GM19372 (cell line): ENCODE results near the gene GPHN.
"Not testable (repeated sequence)": the region's sequence is repeated elsewhere in the genome, so short reads cannot be mapped to it uniquely, and the experiment has no call there.

ENCODE experiments used
- ATAC-seq: cut with Tn5 transposase; IDR thresholded peaks from one replicate; pipeline ENCODE4 v1.9.1; 2021; ENCODE audit warnings: mild to moderate bottlenecking, low read depth, moderate library complexity; ENCODE audit not compliant: unreplicated experiment

GPHN gene

DNA sequence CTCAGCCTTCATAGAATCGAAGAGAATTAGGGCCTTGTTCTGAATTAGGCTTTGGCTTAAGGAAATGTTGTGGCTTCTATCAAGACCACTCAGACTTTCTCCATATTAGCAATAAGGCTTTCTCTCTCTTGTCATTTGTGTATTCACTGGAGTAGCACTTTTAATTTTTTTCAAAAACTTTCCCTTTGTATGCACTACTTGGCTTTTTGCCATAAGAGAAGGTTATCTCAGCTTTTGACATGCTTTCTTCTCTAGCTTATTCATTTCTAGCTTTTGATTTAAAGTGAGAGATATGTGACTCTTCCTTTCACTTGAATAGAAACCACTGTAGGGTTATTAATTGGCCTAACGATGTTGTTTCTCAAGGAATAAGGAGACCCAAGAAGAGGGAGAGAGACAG is 244.2 kb downstream of the GPHN start:
- ATAC-seq, result no peak

DNA sequence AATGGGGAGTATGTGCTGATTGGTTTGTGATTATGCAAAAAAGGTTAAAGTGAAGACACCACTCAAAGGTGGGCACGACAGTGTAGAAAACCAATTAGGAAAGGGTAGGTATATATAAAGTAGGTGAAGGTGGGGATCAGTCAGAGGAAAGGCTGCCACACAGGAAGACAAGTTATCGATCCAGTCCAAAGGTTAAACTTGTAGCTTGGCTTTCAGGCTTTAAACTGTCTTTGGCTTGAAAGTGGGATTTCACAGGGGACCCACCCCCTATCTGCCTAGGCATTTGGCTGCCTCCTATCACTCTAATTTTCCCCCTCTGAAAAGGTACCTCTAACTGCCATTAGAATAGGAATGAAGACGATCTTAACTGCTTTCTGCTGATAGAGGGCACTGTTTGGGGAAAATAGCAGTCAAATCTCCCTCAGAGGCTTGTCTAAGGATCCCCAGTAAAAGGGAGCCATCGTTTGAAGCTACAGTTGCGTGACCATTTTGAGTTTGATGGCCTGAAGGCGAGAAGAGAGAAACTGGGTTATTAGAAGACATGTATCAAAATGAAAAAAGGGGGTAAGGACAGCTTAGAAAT is 250.2 kb downstream of the GPHN start:
- ATAC-seq, result no peak

DNA sequence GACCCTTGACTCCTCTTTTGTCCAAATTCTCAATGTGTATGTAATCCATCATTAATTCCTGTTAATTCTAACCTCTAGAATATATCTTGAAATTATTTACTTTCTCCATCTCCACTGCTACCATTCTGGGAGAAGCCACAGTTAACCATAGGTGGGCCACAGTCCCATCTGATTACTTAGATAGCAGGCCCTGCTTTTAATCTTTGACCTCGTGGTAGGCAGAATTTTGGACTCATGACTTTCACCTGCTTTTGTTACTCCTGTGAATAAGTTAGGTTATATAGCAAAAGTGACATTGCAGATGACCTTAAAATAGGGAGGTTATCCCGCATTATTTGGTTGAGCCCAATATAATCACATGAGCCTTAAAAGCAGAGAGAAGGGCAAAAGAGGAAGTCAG is 264.2 kb downstream of the GPHN start:
- no peak for ATAC-seq

DNA sequence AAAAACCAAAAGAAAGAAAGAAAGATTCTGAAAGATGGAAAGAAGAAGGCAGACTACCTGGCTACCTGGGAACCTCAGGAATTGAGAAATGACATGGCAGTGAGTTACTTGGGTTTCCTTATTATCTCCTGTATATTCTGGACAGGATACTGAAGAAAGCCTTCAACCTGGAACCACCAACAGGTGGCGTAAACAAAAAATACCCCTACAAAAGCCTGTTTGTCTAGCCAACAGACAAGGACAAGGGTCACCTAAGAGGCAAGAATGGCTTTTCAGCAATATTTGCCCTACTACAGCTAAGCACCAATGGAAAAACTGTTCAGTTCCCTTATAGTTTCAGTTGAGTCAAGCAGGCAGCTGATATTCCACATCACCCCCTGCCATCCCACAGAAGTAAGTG is 274.9 kb downstream of the GPHN start:
- no peak for ATAC-seq

DNA sequence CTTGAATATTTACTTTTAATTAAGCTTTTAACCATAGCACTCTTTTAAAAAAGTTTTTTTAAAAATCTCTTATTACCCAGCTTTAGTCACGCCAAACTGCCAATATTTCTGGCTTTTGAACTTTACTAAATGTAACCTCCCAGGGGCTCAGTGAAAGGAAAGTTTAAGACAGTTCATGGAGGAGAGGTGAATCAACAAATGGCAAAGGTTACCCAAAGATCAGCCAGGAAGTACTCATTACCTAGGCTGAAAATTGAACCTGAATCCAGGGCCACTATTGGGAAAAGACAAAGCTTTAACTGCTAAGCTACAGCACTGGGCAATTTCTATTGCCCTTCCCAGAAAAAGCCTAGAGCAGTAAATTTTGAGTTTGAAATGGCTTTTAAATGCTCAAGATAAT is 282.2 kb downstream of the GPHN start:
- no peak for ATAC-seq

DNA sequence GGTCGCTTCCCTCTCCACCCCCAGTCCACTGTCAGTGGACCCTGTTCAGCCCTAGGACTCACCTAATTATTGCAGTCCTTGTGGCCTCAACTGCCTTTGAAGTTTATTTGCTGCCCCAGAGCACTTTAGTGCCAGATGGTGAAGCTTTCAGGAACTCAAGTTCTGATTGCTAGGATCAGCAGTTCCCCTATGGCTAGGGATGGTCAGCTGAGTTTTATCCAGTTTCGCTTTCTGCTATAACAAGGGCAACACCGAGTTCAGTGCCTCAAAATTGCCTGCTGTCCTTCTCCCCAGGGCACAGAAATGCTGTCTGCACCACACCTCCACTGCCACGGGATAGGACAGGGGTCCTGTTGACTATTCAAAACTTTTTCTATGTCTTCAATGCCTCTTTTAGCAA is 295.0 kb downstream of the GPHN start:
- no peak for ATAC-seq

DNA sequence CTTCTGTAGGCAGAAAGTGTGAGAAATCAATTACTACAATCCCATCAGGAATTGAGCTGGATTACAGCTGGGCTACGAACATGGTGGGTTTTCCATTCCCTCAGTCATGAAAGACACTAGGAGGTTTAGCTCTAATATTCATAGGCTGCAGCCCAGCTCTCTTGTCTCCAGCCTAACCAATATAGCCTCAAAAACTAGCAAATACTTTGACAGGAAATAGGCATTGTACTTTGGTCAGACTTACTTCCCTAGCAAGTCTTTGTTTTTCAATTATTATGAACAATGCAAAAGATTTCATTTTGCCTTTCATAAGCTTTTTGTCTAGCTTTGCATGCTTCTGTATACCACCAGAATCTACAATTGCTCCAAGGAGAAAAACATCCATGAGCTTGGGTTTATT is 296.2 kb downstream of the GPHN start:
- ATAC-seq, result no peak

DNA sequence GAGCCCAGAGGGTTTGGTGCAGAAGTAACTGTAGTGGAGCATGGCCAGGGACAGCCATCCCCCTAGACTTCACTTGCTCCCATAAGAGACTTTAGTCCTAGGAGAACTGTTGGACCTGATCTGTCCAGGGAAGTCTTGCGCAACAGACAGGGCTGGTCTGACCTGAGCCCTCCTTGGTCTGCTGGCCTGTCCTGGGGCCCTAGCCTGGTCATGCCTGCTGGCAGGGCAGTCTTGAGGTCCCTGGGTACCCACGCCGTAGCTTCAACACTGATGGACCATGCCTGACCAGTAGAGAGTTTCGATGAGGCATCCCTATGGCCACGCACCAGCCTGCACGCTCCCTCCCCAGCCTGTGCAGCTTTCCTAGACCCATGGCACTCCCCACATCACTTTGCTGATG is 305.7 kb downstream of the GPHN start:
- ATAC-seq, result no peak

DNA sequence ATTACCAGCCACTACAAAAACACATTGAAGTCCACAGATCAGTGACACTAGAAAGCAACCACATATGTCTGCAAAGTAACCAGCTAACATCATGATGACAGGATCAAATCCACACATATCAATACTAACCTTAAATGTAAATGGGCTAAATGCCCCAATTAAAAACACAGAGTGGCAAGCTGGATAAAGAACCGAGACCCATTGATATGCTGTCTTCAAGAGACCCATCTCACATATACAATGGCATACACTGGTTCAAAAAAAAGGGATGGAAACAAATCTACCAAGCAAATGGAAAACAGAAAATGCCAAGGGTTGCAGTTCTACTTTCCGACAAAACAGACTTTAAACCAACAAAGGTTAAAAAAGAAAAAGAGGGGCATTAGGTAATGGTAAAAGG is 307.7 kb downstream of the GPHN start:
- ATAC-seq, result no peak

DNA sequence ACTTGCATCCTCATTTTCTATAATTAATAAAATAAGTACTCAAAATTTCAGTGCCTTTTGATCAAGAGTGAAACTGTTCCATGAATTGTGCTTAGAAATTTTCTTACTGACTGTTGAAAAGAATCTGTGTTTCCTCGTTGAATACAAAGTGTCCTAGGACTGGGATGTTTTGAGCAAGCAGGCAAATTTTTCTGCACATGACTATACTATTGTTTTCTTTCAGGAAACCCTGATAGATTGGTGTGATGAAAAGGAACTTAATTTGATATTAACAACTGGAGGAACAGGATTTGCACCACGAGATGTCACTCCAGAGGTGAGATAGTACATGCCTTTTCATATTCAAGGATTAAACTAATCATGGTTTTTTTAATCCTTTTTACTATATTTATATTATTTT is 316.3 kb downstream of the GPHN start:
- no peak for ATAC-seq

DNA sequence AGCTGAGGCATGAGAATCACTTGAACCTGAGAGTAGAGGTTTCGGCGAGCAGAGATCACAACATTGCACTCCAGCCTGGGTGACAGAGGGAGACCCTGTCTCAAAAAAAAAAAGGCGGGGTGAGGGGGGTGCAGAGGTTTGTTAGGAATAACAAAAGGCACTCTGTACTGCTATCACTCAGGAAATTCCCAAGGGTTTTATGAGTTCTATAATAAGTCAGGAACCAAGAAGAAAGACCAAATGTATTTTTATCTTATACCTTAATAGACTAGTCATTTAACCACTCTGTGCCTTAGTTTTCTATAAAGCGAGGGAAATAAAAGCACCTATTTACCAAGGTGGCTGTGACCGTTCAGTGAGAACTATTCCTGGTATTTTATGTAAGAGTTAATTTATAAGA is 319.2 kb downstream of the GPHN start:
- no peak for ATAC-seq

DNA sequence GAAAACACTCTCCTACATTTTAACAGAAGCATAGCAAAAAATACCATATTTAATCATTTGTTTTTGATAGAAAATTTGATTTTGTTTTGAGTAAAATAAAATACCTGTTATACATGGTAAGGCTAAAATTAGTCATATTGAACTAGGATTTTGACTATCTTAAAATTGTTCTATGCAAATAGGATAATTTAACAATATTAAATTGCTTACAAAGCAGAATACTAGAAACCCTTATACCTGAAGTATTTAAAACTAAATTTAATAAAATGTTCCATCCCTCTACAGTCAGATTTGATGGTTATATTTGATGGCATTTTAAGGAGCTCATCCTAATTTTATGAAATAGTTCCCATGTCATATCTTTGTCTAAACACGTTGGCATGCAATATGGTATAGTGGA is 323.2 kb downstream of the GPHN start:
- no peak for ATAC-seq

DNA sequence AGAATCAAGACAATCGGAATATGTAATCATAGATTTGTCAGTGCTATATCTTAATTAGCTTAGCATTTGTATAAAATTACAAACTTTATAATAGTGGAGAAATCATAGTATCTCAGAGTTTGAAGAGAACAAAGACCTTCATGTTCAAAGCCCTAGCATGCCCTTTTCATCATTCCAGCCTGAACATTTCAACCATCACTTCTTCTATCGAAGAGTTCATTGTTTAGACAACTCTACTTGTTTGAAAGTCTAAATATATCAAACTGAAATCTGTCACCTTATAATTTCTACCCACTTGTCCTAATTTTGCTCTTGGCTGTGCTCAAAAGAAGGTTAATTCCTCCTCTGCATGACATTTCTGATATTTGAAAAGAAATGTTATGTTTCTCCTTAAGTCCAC is 325.9 kb downstream of the GPHN start:
- no peak for ATAC-seq

DNA sequence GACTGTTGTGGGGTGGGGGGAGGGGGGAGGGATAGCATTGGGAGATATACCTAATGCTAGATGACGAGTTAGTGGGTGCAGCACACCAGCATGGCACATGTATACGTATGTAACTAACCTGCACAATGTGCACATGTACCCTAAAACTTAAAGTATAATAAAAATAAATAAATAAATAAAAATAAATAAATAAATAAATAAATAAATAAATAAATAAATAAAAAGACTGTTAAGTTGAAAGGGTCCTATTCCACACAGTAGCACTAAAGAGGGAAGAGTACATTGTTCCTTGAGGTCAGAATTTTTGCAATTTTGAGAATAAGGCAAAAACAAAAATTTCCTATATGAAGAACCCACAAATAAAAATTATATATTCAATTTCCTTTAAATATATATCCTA is 329.5 kb downstream of the GPHN start:
- ATAC-seq, result not testable (repeated sequence)

DNA sequence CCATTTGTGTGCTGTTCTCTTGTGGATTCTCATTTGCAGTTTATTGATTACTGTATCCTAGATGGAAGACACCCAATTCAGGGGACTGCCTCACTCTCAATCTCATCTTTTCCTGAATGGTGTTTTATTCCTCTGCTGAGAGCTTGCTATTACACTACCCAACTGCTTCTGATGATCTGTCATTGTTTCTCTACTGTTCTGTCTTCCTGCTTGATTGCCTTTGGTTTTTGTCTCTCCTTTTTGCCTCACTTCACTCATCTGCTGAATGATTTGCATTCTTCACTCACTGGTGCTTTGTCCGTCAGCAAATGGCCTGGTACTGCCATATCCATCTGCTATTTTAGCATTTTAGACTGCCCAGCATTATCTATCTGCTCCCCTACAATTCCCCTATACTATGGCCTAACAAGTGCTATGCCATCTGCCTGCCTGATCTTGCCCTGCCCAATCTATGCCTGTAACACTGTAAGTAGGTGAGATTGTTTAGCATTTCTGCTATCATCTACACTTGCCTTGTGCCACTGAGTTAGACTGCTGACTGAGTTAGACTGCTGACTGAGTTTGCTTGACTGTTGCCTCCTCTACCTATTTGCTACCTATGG is 335.1 kb downstream of the GPHN start:
- ATAC-seq, result no peak

DNA sequence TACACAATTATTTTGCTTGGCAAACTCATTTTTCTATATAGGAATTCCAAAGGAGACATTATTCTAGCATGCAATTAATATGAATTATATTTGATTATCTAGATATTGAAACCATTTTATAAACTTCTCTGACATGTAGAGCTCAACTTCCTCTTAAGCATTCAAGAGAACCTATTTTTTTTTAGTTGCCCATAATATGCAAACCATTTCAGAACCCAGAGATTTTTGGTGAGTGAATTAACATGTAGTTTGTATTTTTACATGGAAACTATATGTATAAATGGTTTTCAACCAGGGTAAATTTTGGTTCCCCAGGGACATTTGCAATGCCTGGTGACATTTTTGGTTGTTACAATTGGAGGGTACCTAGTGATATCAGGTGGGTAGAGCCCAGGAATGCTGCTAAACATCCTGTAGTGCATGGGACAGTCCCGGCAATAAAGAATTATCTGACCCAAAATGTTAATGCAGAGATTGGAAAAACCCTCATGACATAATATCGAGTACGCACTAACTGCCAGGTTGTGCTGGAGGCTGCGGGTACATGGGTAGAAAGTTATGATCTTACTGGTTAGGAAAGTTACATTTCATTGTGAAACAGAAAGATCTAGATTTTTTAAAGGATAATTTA is 342.4 kb downstream of the GPHN start:
- no peak for ATAC-seq

DNA sequence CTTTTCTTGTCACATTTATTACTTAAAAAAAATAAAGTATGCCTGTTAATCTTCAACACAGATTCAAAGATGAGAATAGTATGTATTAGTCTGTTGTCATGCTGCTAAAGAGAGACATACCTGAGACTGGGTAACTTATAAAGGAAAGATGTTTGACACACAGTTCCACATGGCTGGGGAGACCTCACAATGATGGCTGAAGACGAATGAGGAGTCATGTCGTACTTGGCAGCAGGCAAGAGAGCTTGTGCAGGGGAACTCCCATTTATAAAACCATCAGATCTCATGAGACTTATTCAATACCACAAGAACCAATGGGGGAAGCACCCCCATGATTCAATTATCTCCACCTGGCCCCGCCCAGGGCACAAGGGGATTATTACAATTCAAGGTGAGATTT is 345.4 kb downstream of the GPHN start:
- ATAC-seq, result no peak

DNA sequence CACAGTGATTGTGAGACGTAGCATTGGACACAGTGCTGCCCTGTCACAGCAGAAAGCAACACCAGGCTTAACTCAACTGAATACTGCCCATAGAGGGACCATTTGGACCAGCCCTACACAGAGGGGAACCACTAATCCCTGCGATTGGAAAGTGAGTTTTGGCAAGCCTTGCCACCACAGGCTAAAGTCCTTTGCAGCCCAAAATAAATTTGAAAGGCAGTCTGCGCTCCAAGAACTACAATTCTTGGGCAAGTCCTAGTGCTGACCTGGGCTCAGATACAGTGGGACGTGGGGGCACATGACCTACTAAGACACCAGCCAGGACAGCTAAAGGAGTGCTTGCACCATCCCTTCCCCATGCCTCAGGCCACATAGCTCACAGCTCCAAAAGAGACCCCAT is 349.9 kb downstream of the GPHN start:
- no peak for ATAC-seq

DNA sequence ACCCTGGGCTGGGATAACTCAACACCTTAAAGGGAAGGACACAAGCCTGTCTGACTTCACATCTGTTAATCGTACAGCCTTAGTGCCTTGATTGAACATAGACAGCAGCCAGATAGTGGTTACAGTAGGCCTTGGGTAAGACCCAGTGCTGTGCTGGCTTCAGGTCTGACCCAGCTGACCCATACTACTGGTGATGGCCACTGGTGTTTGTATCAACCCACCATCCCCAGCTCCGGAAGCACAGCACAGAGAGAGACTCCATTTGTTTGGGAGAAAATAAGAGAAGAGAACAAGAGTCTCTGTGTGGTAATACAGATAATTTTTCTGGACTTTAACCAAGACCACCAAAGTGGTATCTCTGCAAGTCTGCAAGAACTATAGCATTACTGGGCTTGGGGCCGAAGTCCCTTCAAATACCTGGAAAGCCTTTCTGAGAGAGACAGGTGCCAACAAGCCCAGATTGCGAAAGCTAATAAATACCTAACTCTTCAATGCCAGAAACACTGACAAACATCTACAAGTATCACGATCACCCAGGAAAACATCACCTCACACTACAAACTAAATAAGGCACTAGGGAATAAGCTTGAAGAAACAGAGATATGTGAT is 351.2 kb downstream of the GPHN start:
- no peak for ATAC-seq

DNA sequence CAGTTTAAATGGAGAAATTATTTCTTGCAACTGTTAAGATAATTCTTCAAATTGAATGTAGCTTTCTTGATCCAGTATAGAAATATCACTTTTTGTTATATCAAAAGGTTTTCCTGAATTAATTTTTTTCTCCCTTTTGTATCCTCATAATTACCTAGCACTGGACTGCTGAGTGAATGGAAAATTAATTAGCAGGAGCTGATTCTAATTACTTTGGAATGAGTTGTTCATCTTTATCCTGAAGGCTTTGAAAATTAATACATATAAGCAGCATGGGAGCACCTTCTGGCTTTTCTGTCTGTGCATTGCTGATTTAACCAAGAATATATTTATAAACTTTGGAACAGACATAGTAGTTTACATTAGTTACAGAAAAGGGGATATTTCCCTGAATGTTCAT is 373.6 kb downstream of the GPHN start:
- no peak for ATAC-seq

DNA sequence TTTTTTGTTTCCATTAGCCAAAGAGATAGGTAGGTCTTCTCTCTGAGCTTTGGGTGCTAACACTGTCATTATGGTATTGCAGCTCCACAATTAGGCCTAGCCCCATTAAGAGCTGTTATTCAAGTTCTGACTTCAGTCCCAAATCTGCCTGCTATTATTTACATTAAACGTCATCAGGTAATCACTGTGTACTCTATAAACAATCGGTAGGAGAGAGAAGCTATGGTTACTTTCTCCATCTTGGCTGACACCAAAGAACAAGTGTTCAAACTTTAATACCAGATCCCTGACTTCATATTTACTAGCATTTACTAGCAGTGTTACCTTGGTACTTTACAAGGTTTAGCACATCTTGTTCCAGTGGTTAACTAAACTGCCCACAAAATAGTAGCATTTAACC is 376.2 kb downstream of the GPHN start:
- no peak for ATAC-seq

DNA sequence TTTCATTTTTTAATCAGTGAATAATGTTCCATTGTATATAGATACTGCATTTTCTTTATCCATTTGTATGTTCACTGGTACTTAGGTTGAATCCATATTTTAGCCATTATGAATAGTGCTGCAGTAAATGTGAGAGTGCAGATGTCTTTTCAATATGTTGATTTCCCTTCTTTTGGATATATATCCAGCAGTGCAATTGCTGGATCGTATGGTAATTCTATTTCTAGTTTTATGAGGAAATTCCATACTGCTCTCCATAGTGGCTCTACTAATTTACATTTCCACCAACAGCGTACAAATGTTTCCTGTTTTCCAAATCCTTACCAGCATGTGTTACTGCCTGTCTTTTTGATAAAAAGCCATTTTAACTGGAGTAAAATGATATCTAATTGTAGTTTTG is 392.8 kb downstream of the GPHN start:
- no peak for ATAC-seq
